HCT116 (cell line): Measurements from ENCODE around the gene C20orf204. TPM values are rescaled to one million over a fixed set of nuclear protein-coding genes. Genes with fewer than 3 reads are reported as not detected.

Experiments
- ATAC-seq: fragments of 200-7000 bp; cut with Tn5 transposase; 2 replicates; pipeline ENCODE4 v1.9.1; 2020; ENCODE audit warnings: mild to moderate bottlenecking, moderate library complexity
- BruUV-seq: library from RNA; stranded (reverse); fragments of 400-500 nt; replicated peaks from 2 replicates; lab custom pipeline; 2021; lab: Mats Ljungman, UMichigan
- CTCF ChIA-PET: fragments of 300-600 bp; sonication (Branson Sonifier 250); formaldehyde crosslinking; loops from one replicate; lab custom pipeline; 2021; ENCODE audit warnings: antibody characterized with exemption; lab: Charles Lee
- POLR2A ChIA-PET: fragments of 300-600, 350-600 bp; sonication (Branson Sonifier 250); formaldehyde crosslinking; loops from one replicate; lab custom pipeline; 2021; ENCODE audit warnings: antibody characterized with exemption; lab: Charles Lee
- RAD21 ChIA-PET, 2 experiments: fragments of 300-600 bp; sonication (Branson Sonifier 250); formaldehyde crosslinking; loops; one replicate each; lab custom pipeline; 2023; ENCODE audit warnings: low total read pairs in 2 of 2; ENCODE audit not compliant: uncharacterized antibody in 2 of 2, unreplicated experiment in 2 of 2, low non-redundant PET in 1 of 2; lab: Charles Lee
- DNase-seq: peaks from one replicate; pipeline ENCODE4 v3.0.0-alpha.2; 2010; ENCODE audit warnings: low read depth, low spot score
- H2AFZ ChIP-seq: fragments of 200-600 bp; shearing (Covaris generic), sonication (generic); 2 replicates; pipeline ENCODE4 v1.6.1; 2017; ENCODE audit warnings: low read depth, mixed run types, mixed read lengths, antibody characterized with exemption, low read length; ENCODE audit not compliant: poor library complexity, severe bottlenecking
- H3K27ac ChIP-seq: 2 replicates; pipeline ENCODE4 v1.5.1; 2012; ENCODE audit warnings: low read depth, low read length
- H3K27me3 ChIP-seq: fragments of 200-600 bp; sonication (generic); 2 replicates; pipeline ENCODE4 v1.6.1; 2016; ENCODE audit warnings: mixed run types, low read length, mixed read lengths; ENCODE audit not compliant: insufficient read depth
- H3K36me3 ChIP-seq, 2 experiments: fragments of 200-500 bp in 1 of 2; fragments of 200-600 bp in 1 of 2; sonication (Bioruptor generic) in 1 of 2; sonication (generic) in 1 of 2; 2 replicates each; pipeline versions ENCODE4 v1.5.1 to v1.6.1; 2014 to 2016; ENCODE audit warnings: low read length in 2 of 2, inconsistent platforms in 1 of 2, mixed read lengths in 1 of 2, mixed run types in 1 of 2; ENCODE audit not compliant: insufficient read depth in 2 of 2, control insufficient read depth in 1 of 2
- H3K4me1 ChIP-seq, 2 experiments: fragments of 200-600 bp in 1 of 2; sonication (generic) in 1 of 2; 2 replicates each; pipeline versions ENCODE4 v1.5.1 to v1.6.1; 2012 to 2017; ENCODE audit warnings: low read length in 2 of 2, inconsistent platforms in 1 of 2, mild to moderate bottlenecking in 1 of 2, mixed read lengths in 1 of 2, mixed run types in 1 of 2, moderate library complexity in 1 of 2; ENCODE audit not compliant: insufficient read depth in 2 of 2, control insufficient read depth in 1 of 2
- H3K4me2 ChIP-seq: fragments of 200-600 bp; sonication (generic); 2 replicates; pipeline ENCODE4 v1.6.1; 2017; ENCODE audit warnings: mixed run types, low read length, mixed read lengths
- H3K4me3 ChIP-seq, 2 experiments: fragments of 200-600 bp in 1 of 2; sonication (generic) in 1 of 2; replicated peaks in 1 of 2; 2 replicates each; pipeline ENCODE4 v1.5.1; 2011 to 2016; ENCODE audit warnings: low read length in 2 of 2, control low read depth in 1 of 2, low read depth in 1 of 2, mild to moderate bottlenecking in 1 of 2, mixed read lengths in 1 of 2, mixed run types in 1 of 2
- H3K79me2 ChIP-seq: fragments of 200-600 bp; sonication (generic); 2 replicates; pipeline ENCODE4 v1.6.1; 2017; ENCODE audit warnings: mild to moderate bottlenecking, mixed run types, low read length, moderate library complexity, mixed read lengths; ENCODE audit not compliant: insufficient read depth
- H3K9ac ChIP-seq: fragments of 200-600 bp; sonication (generic); 2 replicates; pipeline ENCODE4 v1.6.1; 2016; ENCODE audit warnings: low read length, mixed read lengths
- H3K9me2 ChIP-seq: fragments of 200-600 bp; sonication (generic), shearing (Covaris generic); 2 replicates; pipeline ENCODE4 v1.6.1; 2017; ENCODE audit warnings: mixed run types, mild to moderate bottlenecking, moderate library complexity; ENCODE audit not compliant: insufficient read depth
- H3K9me3 ChIP-seq, 2 experiments: fragments of 200-500 bp in 1 of 2; fragments of 200-600 bp in 1 of 2; sonication (Bioruptor generic) in 1 of 2; sonication (generic) in 1 of 2; 2 replicates each; pipeline ENCODE4 v1.6.1; 2014 to 2017; ENCODE audit warnings: low read length in 2 of 2, mixed read lengths in 2 of 2, inconsistent platforms in 1 of 2, low read depth in 1 of 2, mild to moderate bottlenecking in 1 of 2, mixed run types in 1 of 2, moderate library complexity in 1 of 2; ENCODE audit not compliant: control insufficient read depth in 1 of 2, insufficient read depth in 1 of 2
- H4K20me1 ChIP-seq: fragments of 200-600 bp; sonication (generic), shearing (Covaris generic); 2 replicates; pipeline ENCODE4 v1.6.1; 2017; ENCODE audit warnings: mixed run types, mild to moderate bottlenecking, moderate library complexity; ENCODE audit not compliant: insufficient read depth
- CBX3 ChIP-seq: IDR thresholded peaks from 2 replicates; pipeline ENCODE4 v1.6.1; 2012; ENCODE audit warnings: low read depth
- EGR1 ChIP-seq: IDR thresholded peaks from 2 replicates; pipeline ENCODE4 v1.6.1; 2012; ENCODE audit warnings: low read depth
- ELF1 ChIP-seq: IDR thresholded peaks from 2 replicates; pipeline ENCODE4 v1.6.1; 2012; ENCODE audit warnings: low read depth, borderline replicate concordance
- EZH2 ChIP-seq: fragments of 200-600 bp; sonication (generic); IDR thresholded peaks from 2 replicates; pipeline ENCODE4 v1.6.1; 2017; ENCODE audit warnings: antibody characterized with exemption, mixed run types
- EZH2phosphoT487 ChIP-seq: fragments of 200-600 bp; IDR thresholded peaks from 2 replicates; pipeline ENCODE4 v1.6.1; 2018; ENCODE audit warnings: antibody characterized with exemption, borderline replicate concordance
- POLR2A ChIP-seq: IDR thresholded peaks from 2 replicates; pipeline ENCODE4 v1.7.0; 2011; ENCODE audit warnings: borderline replicate concordance; ENCODE audit not compliant: insufficient read depth, insufficient read length; ENCODE audit errors: extremely low read depth
- POLR2AphosphoS5 ChIP-seq: IDR thresholded peaks from 2 replicates; pipeline ENCODE4 v1.6.1; 2011; ENCODE audit warnings: mild to moderate bottlenecking, low read depth, low read length, moderate library complexity
- RAD21 ChIP-seq: IDR thresholded peaks from 2 replicates; pipeline ENCODE4 v1.6.1; 2012; ENCODE audit warnings: low read depth, mild to moderate bottlenecking
- SP1 ChIP-seq: IDR thresholded peaks from 2 replicates; pipeline ENCODE4 v1.6.1; 2012; ENCODE audit warnings: low read depth
- SRF ChIP-seq: IDR thresholded peaks from 2 replicates; pipeline ENCODE4 v1.6.1; 2012; ENCODE audit warnings: low read depth
- TCF7L2 ChIP-seq: IDR thresholded peaks from 2 replicates; pipeline ENCODE4 v1.7.0; 2011; ENCODE audit warnings: borderline replicate concordance, inconsistent platforms; ENCODE audit not compliant: insufficient read depth, insufficient read length; ENCODE audit errors: extremely low read depth
- YY1 ChIP-seq: IDR thresholded peaks from 2 replicates; pipeline ENCODE4 v1.6.1; 2011; ENCODE audit warnings: low read length, low read depth, moderate library complexity, mild to moderate bottlenecking; ENCODE audit not compliant: insufficient replicate concordance; ENCODE audit errors: extremely low read depth
- ZFX ChIP-seq: fragments of 450-650 bp; IDR thresholded peaks from 2 replicates; pipeline ENCODE4 v1.6.1; 2017
- intact Hi-C: fragments of 100-400 bp; cut with micrococcal nuclease; formaldehyde crosslinking; loops from 2 replicates; pipeline ENCODE4 v1.10.0; 2022
- total RNA-seq: library from RNA; stranded (reverse); gene quantifications from one replicate; pipeline ENCODE4 v1.2.1, GENCODE V29; 2021; ENCODE audit not compliant: unreplicated experiment
- TF ChIP-seq, protein P1 (sequence below): IDR thresholded peaks from 2 replicates; pipeline ENCODE4 v1.6.1; 2012; ENCODE audit warnings: low read depth
- TF ChIP-seq, protein P2 (sequence below), 3 experiments: fragments of 200-600 bp in 1 of 3; sonication (generic) in 1 of 3; IDR thresholded peaks in 2 of 3; conservative IDR thresholded peaks in 1 of 3; 2 replicates each; pipeline ENCODE4 v1.5.1; 2012 to 2017; ENCODE audit warnings: low read depth in 2 of 3, low read length in 2 of 3, antibody characterized with exemption in 1 of 3, borderline replicate concordance in 1 of 3, control low read depth in 1 of 3, mild to moderate bottlenecking in 1 of 3, mixed read lengths in 1 of 3, mixed run types in 1 of 3, moderate library complexity in 1 of 3; ENCODE audit not compliant: insufficient read depth in 1 of 3
- TF ChIP-seq, protein P3 (sequence below): IDR thresholded peaks from 2 replicates; pipeline ENCODE4 v1.6.1; 2012
- TF ChIP-seq, protein P4 (sequence below): IDR thresholded peaks from 2 replicates; pipeline ENCODE4 v1.6.1; 2012
- TF ChIP-seq, protein P5 (sequence below): IDR thresholded peaks from 2 replicates; pipeline ENCODE4 v1.6.1; 2011; ENCODE audit warnings: mild to moderate bottlenecking, low read length, moderate library complexity; ENCODE audit not compliant: insufficient replicate concordance; ENCODE audit errors: extremely low read depth

C20orf204 gene
- total RNA-seq, 1 experiment from 2014 or later = 2.5 TPM

DNA sequence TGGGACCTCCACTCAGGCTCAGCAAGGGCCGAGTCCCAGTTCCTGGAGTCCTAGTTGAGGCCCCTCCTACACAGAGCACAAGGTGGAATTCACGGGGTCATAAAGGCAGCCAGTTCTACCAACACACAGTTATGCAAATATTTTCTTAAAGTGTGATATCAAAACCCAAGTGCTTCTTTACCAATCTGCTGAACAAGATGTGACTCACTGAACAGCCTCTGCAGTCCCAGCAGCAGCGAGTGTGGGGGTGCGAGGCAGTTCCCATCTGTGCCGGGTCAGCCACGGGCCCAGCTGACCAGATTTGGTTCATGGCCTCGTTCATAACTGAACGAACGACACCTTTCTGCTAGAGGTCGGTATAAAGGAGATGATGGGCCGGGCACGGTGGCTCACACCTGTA lies 22.6 kb downstream of the C20orf204 start:
- H3K9ac ChIP-seq = no peak overlapping the region
- no peak overlapping the region for H3K4me2 ChIP-seq
- no peaks in the 10 kb centered on the region for H3K9me2 ChIP-seq
- DNase-seq (no peak), ATAC-seq (no peak)
- no peak overlapping the region for H2AFZ ChIP-seq
- no peaks in the 10 kb centered on the region for H3K27me3 ChIP-seq
- RAD21 ChIA-PET = no interaction called here
- POLR2A ChIA-PET = no interaction called here
- peaks cover 12 to 45% of the 10 kb centered on the region in 2 experiments; a peak in 3 of 4 replicates for H3K4me1 ChIP-seq
- no peaks in the 10 kb centered on the region for H3K9me3 ChIP-seq
- CTCF ChIA-PET = interaction anchor here (1.4 kb wide), 1 partner anchor 521 kb away, joined by 8 read pairs; the partner anchor contains the start of gene PTK6
- H3K4me3 ChIP-seq = no peak overlapping the region
- no peaks in the 10 kb centered on the region for H3K36me3 ChIP-seq
- BruUV-seq = no TSS peak
- TF ChIP-seq, protein P1, sequence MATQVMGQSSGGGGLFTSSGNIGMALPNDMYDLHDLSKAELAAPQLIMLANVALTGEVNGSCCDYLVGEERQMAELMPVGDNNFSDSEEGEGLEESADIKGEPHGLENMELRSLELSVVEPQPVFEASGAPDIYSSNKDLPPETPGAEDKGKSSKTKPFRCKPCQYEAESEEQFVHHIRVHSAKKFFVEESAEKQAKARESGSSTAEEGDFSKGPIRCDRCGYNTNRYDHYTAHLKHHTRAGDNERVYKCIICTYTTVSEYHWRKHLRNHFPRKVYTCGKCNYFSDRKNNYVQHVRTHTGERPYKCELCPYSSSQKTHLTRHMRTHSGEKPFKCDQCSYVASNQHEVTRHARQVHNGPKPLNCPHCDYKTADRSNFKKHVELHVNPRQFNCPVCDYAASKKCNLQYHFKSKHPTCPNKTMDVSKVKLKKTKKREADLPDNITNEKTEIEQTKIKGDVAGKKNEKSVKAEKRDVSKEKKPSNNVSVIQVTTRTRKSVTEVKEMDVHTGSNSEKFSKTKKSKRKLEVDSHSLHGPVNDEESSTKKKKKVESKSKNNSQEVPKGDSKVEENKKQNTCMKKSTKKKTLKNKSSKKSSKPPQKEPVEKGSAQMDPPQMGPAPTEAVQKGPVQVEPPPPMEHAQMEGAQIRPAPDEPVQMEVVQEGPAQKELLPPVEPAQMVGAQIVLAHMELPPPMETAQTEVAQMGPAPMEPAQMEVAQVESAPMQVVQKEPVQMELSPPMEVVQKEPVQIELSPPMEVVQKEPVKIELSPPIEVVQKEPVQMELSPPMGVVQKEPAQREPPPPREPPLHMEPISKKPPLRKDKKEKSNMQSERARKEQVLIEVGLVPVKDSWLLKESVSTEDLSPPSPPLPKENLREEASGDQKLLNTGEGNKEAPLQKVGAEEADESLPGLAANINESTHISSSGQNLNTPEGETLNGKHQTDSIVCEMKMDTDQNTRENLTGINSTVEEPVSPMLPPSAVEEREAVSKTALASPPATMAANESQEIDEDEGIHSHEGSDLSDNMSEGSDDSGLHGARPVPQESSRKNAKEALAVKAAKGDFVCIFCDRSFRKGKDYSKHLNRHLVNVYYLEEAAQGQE = no peak
- no peak for TF ChIP-seq SRF
- no peak for TF ChIP-seq RAD21
- TF ChIP-seq, protein P2, sequence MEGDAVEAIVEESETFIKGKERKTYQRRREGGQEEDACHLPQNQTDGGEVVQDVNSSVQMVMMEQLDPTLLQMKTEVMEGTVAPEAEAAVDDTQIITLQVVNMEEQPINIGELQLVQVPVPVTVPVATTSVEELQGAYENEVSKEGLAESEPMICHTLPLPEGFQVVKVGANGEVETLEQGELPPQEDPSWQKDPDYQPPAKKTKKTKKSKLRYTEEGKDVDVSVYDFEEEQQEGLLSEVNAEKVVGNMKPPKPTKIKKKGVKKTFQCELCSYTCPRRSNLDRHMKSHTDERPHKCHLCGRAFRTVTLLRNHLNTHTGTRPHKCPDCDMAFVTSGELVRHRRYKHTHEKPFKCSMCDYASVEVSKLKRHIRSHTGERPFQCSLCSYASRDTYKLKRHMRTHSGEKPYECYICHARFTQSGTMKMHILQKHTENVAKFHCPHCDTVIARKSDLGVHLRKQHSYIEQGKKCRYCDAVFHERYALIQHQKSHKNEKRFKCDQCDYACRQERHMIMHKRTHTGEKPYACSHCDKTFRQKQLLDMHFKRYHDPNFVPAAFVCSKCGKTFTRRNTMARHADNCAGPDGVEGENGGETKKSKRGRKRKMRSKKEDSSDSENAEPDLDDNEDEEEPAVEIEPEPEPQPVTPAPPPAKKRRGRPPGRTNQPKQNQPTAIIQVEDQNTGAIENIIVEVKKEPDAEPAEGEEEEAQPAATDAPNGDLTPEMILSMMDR (IDR thresholded peaks at IDR 0.05 in 2 of 3, conservative IDR thresholded peaks at IDR 0.05 in 1 of 3; ENCODE audit: borderline replicate concordance in 1 of 3, insufficient read depth in 1 of 3, low read depth in 2 of 3, low read length in 2 of 3) = no peak
- no peak for TF ChIP-seq POLR2AphosphoS5
- TF ChIP-seq TCF7L2 = no peak
- no peak for TF ChIP-seq ZFX
- TF ChIP-seq EGR1 = no peak
- TF ChIP-seq, protein P3, sequence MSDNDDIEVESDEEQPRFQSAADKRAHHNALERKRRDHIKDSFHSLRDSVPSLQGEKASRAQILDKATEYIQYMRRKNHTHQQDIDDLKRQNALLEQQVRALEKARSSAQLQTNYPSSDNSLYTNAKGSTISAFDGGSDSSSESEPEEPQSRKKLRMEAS = no peak
- no peak for TF ChIP-seq EZH2phosphoT487
- no peak for TF ChIP-seq EZH2
- TF ChIP-seq, protein P4, sequence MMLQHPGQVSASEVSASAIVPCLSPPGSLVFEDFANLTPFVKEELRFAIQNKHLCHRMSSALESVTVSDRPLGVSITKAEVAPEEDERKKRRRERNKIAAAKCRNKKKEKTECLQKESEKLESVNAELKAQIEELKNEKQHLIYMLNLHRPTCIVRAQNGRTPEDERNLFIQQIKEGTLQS = no peak
- no peak for TF ChIP-seq CBX3
- no peak for TF ChIP-seq SP1
- TF ChIP-seq, protein P5, sequence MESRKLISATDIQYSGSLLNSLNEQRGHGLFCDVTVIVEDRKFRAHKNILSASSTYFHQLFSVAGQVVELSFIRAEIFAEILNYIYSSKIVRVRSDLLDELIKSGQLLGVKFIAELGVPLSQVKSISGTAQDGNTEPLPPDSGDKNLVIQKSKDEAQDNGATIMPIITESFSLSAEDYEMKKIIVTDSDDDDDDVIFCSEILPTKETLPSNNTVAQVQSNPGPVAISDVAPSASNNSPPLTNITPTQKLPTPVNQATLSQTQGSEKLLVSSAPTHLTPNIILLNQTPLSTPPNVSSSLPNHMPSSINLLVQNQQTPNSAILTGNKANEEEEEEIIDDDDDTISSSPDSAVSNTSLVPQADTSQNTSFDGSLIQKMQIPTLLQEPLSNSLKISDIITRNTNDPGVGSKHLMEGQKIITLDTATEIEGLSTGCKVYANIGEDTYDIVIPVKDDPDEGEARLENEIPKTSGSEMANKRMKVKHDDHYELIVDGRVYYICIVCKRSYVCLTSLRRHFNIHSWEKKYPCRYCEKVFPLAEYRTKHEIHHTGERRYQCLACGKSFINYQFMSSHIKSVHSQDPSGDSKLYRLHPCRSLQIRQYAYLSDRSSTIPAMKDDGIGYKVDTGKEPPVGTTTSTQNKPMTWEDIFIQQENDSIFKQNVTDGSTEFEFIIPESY = no peak
- TF ChIP-seq POLR2A = no peak
- TF ChIP-seq ELF1 = no peak
- no peak for TF ChIP-seq YY1
- intact Hi-C loops = loop anchor here (10.0 kb wide), 1 partner anchor 354 kb away; the partner anchor contains the start of genes ARFRP1 and ZGPAT
- no peaks in the 10 kb centered on the region for H3K79me2 ChIP-seq
- no peaks in the 10 kb centered on the region for H4K20me1 ChIP-seq
- no peak overlapping the region for H3K27ac ChIP-seq
